NCI-H1417 (cell line): ENCODE results near the gene PRKCSH.
"Not testable (repeated sequence)": the region's sequence is repeated elsewhere in the genome, so short reads cannot be mapped to it uniquely, and the experiment has no call there.

Source experiments
- DNase-seq, 3 experiments: peaks; one replicate each; lab custom pipeline; 2025; lab: John Stamatoyannopoulos, UW

PRKCSH gene

DNA sequence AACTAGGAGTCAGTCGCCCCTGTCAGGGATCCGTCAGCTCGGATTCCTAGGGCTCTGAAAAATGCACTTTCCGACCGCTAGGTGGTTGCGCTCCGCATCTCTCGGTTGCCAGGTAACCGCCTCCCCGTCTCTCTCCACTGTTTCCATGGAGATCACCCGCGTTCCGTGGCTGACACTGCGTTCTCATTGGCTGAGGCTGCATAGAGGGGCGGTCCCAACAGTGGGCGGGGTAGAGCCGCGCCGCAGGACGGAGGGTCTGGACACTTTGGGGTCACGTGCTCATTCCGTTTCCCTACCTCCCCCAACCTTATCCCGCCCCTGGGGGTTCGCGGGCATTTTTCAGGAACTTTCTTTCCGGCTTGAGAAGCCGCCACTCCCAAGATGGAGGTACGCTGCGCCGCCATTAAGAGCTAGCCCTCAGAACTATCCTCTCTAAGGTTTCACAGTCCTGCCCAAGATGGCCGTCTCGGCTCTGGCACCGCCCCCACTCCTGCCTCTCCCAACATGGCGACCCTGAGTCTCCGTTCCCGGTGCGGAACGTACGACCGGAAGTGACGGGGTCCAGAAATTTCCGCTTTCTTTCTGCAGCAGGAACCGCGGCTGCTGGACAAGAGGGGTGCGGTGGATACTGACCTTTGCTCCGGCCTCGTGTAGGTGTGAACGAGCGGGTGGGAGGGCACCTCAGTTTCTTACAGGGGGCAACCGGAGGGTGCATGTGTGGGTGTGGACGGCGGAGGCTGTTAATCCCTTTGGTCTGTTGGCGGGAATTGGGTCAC, at the start of gene PRKCSH, which contains the start of gene ODAD3:
TSS of gene PRKCSH (plus strand) at position 579 of the 776 bp plus-strand sequence. CDS start 483 bp downstream, outside the sequence.
TSS of gene ODAD3 (minus strand) at position 65 of the 776 bp plus-strand sequence. CDS start 105 bp downstream, outside the sequence.
- peak; percentile 97 to 100 (median 100) for DNase-seq

DNA sequence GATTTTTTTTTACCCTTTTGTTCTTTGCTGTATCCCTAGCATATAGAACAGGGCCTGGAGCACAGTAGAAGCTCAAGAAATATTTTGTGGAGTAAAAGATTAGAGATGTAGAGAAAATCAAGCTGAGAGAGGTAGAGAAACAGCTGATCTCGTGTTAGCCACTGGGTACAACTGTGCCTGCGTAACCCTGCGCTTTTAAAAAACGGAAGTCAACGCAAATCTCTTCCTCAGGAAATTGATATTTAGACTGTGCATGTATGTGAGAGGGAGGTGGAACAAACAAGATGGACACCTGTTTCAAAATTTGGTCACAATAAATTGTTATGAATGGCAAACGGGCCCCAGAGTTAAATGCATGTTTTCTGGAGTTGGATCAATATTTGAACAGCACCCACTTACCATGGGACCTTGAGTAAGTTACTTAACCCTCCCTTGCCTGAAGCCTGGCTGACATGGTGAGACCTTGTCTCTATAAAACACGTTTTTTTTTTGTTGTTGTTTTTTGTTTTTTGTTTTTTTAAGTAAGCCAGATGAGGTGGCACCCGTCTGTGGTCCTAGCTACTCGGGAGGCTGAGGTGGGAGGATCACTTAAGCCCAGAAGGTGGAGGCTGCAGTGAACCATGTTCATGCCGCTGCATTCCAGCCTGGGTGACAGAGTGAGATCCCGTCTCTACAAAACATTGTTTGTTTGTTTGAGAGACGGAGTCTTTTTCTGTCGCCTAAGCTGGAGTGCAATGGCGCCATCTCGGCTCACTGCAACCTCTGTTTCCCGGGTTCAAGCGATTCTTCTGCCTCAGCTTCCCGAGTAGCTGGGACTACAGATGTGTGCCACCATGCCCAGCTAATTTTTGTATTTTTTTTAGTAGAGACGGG, 48.0 kb upstream of the PRKCSH start:
- peak in 1 of 3 experiments; percentile 29 for DNase-seq

DNA sequence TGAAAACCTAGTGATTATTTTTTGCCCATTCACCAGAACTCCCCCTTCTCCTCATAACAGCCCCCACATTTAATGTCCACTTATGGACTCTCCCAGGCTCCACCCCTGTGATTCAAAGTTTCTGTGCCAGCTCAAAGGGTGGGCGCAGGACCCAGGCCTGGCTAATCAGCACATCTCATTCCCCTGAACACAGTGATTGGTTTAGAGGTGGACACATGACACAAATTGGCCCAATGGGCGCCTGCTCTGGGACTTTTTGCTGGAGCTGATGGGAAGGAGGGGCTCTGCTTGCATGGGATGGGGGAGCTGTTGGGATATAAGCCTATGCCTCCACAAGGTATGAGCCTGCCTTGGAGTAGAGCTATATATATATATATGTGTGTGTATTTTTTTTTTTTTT, 45.1 kb upstream of the PRKCSH start:
- no peak for DNase-seq

- DNase-seq, result no peak
These were observed 44.3 kb upstream of the PRKCSH start for GRCh38 chr19:11390933-11391680.

- no peak for DNase-seq
These were observed 38.3 kb upstream of the PRKCSH start for GRCh38 chr19:11397089-11397610.

- DNase-seq, result no peak
These were observed 35.8 kb upstream of the PRKCSH start for GRCh38 chr19:11399667-11400066.

DNA sequence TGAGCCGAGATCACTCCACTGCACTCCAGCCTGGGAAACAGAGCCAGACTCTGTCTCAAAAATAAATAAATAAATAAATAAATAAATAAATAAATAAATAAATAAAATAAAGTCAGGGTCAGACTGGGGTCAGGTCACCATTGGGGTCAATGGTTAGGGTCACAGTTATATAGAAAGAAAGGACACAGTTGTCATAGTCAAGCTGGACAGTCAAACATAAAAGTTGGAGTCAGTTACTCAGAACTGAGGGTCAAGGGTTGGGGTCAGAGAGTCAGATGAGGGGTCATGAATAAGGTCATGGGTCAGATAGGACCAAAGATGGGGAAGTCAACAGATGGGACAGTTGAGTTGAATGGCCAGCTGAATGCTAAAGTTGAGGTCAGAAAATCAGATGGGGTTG, 34.6 kb upstream of the PRKCSH start:
- no peak for DNase-seq

GRCh38 chr19:11401808-11402543, 33.5 kb upstream of the PRKCSH start:
- no peak for DNase-seq

- no peak for DNase-seq
These were observed 30.7 kb upstream of the PRKCSH start for GRCh38 chr19:11404588-11405222.

GRCh38 chr19:11405846-11406643, 29.4 kb upstream of the PRKCSH start:
- no peak for DNase-seq

- DNase-seq, result not testable (repeated sequence)
These were observed 28.7 kb upstream of the PRKCSH start for GRCh38 chr19:11406703-11407236.

GRCh38 chr19:11408591-11408990, 26.8 kb upstream of the PRKCSH start:
- no peak for DNase-seq

- no peak for DNase-seq
These were observed 24.8 kb upstream of the PRKCSH start for GRCh38 chr19:11410682-11411081.

GRCh38 chr19:11414544-11414943, 20.9 kb upstream of the PRKCSH start:
- DNase-seq, result peak in 1 of 3 experiments; percentile 22

DNA sequence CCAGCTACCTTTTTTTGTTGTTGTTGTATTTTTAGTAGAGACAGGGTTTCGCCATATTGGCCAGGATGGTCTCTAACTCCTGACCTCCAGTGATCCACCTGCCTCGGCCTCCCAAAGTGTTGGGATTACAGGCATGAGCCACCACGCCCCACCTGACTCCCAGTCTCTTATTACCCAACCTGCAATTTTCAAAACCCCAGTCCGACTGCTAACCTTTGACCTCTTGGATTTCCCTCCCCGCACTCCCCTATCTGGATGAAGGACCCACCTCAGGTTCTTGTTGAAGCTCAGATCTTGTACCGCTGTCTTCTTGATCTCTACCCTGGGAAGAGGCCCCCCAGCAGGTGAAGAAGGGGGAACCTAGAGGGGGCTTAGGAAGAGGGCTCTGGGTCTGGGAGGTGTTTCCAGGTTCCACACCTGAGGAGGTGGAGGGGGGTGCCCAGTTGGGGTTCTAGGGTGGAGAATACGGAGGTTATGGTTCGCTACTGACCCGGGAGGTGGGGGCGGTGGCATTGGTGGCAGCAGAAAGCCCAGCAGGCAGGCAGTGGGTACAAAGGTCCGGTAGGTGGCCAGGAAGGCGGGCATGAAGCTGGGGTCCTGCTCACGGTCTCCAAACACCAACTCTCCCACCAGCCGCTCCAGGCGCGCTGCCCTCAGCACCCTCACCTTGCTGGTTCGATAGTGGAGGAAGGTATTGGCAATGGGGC, 18.9 kb upstream of the PRKCSH start:
- no peak for DNase-seq

- DNase-seq, result no peak
These were observed 17.3 kb upstream of the PRKCSH start for GRCh38 chr19:11418094-11418548.

- DNase-seq, result peak; percentile 36 to 91 (median 87)
These were observed 16.6 kb upstream of the PRKCSH start, which contains the start of gene RGL3 for GRCh38 chr19:11418549-11419506. TSS of gene RGL3 (minus strand) at chr19:11419314. CDS start at chr19:11419278, 36 bp downstream.
